ENCODE data around the gene PNMA8C.

DNA sequence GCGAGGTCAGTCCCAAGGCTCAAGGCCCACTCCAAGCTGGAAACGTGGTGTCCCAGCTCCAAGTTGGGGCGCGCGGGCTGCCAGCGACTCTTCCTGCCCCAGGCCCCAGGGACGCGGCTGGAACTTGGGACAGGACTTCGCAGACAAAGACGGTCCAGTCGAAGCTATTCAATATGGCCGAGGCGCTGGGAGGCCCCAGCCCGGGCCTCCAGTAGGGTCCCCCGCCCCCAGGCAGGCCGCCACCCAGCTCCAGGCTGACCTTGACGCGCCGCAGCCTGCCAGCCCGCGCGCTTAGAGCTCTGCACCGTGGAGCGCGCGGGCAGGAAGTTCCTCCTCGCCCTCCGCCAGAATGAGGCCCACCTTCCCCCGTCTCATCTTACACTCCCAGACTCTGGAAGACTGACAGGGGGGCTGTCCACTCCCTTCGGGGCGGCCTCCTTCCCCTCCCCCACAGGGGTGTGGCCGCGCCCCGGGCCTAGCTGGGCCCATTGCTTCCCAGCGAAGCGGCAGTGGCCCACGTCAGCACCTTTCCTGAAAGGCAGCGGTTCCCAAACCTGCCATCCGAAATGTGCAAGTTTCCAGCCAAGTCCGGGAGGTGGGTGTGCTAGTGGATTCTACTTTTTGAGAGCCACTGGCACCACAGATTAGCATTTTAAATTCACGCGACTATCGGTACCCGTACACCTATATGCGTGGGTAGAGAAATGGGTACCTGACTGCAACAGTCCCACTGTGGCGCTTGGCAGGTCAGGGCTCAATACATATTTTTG lies 15.3 kb downstream of the PNMA8C start, which contains the start of gene CCDC8:
- TF ChIP-seq, protein P1, sequence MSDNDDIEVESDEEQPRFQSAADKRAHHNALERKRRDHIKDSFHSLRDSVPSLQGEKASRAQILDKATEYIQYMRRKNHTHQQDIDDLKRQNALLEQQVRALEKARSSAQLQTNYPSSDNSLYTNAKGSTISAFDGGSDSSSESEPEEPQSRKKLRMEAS (IDR thresholded peaks at IDR 0.05; ENCODE audit: insufficient read depth, insufficient read length), result no peak
- TF ChIP-seq, protein P2, sequence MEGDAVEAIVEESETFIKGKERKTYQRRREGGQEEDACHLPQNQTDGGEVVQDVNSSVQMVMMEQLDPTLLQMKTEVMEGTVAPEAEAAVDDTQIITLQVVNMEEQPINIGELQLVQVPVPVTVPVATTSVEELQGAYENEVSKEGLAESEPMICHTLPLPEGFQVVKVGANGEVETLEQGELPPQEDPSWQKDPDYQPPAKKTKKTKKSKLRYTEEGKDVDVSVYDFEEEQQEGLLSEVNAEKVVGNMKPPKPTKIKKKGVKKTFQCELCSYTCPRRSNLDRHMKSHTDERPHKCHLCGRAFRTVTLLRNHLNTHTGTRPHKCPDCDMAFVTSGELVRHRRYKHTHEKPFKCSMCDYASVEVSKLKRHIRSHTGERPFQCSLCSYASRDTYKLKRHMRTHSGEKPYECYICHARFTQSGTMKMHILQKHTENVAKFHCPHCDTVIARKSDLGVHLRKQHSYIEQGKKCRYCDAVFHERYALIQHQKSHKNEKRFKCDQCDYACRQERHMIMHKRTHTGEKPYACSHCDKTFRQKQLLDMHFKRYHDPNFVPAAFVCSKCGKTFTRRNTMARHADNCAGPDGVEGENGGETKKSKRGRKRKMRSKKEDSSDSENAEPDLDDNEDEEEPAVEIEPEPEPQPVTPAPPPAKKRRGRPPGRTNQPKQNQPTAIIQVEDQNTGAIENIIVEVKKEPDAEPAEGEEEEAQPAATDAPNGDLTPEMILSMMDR (IDR thresholded peaks at IDR 0.05; ENCODE audit: extremely low read depth in 1 of 2, insufficient read depth in 1 of 2, low read depth in 1 of 2, low read length in 2 of 2), result no peak
- TF ChIP-seq POLR2AphosphoS5 (IDR thresholded peaks at IDR 0.05; ENCODE audit: insufficient read depth, low read depth, low read length), result no peak
- no peak for TF ChIP-seq GATA2 (IDR thresholded peaks at IDR 0.05; ENCODE audit: insufficient read depth, insufficient read length, low read depth, low read length)
